Neural cell (in vitro differentiated cells): ENCODE data around the gene IGF2R.
"Not testable (repeated sequence)": the region's sequence is repeated elsewhere in the genome, so short reads cannot be mapped to it uniquely, and the experiment has no call there.

Experiments
- CTCF ChIP-seq: fragments of 450-650 bp; IDR thresholded peaks from 2 replicates; pipeline ENCODE4 v1.5.1; 2014; ENCODE audit warnings: antibody characterized with exemption, mild to moderate bottlenecking, moderate library complexity; ENCODE audit not compliant: poor library complexity, severe bottlenecking
- EP300 ChIP-seq: fragments of 450-650 bp; conservative IDR thresholded peaks from 2 replicates; pipeline ENCODE4 v1.6.1; 2014; ENCODE audit warnings: antibody characterized with exemption, mild to moderate bottlenecking, moderate library complexity; ENCODE audit not compliant: poor library complexity, severe bottlenecking
- EZH2 ChIP-seq: fragments of 200-600, 300-800 bp; shearing (Covaris generic), sonication (generic); IDR thresholded peaks from 2 replicates; pipeline ENCODE4 v1.6.1; 2014; ENCODE audit warnings: antibody characterized with exemption, low read length, borderline replicate concordance, mild to moderate bottlenecking; ENCODE audit not compliant: insufficient read depth, poor library complexity, severe bottlenecking
- SMC3 ChIP-seq: fragments of 450-650 bp; conservative IDR thresholded peaks from 2 replicates; pipeline ENCODE4 v1.6.1; 2014; ENCODE audit warnings: antibody characterized with exemption, mild to moderate bottlenecking, moderate library complexity; ENCODE audit not compliant: poor library complexity

- TF ChIP-seq EP300, SMC3, CTCF, EZH2: not testable (repeated sequence)
Observed at GRCh38 chr6:159967621-159968020, 1.3 kb upstream of the IGF2R start.
